CD4-positive, alpha-beta T cell treated with Interleukin-2 at 100 ng/mL for 4 hours (primary cell): ENCODE data around the gene ZFYVE28.
A peak's percentile ranks its signal among the peaks of the same experiment; 100 is the strongest.
"Not testable (repeated sequence)": the region's sequence is repeated elsewhere in the genome, so short reads cannot be mapped to it uniquely, and the experiment has no call there.

Source experiments
- DNase-seq: peaks from one replicate; pipeline ENCODE4 v3.0.0-alpha.2; 2020; ENCODE audit warnings: low spot score

Gene ZFYVE28

DNA sequence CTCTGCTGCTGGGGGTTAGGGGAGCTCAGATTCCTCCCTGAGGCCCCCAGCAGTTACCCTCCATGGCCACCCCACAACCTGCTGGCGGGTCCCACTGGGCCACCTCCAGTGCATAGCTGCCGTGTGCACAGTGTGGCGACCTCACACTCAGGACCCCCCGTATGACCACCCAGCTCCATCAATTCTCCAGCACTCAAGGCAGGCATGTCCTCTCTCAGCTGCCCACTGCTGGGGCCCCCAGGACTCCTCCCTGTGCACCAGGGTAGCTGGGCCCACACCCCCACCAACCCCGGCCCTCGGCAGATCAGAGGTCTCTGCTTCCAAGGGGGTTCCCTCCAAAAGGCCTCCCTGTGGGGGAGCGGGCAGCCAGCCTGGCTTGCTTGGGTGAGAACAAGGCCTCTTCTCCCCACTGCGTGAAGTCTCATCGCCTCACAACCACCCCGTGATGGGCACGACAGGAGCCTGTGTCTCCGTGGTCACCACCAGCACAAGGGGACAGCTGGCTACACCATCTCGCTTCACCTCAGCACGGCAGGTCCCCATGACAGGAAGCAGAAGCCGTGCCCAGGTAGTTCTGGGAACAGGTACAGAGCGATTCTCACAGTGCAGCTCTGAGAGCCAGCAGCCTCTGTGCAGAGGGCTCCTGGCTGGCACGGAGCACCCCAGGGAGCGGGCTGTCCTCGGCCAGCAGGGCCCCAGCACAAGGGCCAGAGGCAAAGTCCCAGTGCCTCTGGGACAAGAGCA lies 171.9 kb downstream of the ZFYVE28 start:
- no peak for DNase-seq

- DNase-seq = no peak
Observed at GRCh38 chr4:2245787-2246275, 172.6 kb downstream of the ZFYVE28 start.

- DNase-seq = no peak
Observed at GRCh38 chr4:2245057-2245786, 173.2 kb downstream of the ZFYVE28 start.

DNA sequence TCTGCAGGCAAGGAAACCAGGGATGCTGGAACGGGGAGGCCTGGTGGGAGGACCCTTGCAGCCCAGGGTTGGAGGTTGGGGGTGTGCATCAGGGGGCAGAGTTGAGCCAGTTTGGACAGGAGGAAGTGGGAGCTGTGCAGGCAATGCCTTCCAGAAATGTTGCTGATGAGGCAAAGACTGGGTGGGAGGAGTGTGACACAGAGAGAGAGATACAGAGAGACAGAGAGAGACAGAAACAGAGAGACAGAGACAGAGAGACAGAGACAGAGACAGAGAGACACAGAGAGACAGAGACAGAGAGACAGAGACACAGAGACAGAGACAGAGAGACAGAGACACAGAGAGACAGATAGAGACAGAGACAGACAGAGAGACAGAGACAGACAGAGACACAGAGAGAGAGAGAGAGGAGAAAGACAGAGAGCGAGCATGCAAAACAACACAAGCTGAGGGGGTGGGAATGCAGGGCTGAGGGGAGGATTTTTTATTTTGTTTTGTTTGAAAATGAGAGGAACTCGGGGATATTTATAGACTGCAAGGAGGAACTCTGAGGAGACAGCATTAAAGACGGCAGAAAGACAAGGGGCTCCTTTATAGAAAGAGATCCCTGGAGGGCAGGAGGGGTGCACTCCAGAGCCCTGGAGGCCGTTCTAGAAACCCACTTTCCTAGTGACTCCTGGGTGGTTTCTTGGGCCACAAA lies 174.6 kb downstream of the ZFYVE28 start:
- no peak for DNase-seq

DNA sequence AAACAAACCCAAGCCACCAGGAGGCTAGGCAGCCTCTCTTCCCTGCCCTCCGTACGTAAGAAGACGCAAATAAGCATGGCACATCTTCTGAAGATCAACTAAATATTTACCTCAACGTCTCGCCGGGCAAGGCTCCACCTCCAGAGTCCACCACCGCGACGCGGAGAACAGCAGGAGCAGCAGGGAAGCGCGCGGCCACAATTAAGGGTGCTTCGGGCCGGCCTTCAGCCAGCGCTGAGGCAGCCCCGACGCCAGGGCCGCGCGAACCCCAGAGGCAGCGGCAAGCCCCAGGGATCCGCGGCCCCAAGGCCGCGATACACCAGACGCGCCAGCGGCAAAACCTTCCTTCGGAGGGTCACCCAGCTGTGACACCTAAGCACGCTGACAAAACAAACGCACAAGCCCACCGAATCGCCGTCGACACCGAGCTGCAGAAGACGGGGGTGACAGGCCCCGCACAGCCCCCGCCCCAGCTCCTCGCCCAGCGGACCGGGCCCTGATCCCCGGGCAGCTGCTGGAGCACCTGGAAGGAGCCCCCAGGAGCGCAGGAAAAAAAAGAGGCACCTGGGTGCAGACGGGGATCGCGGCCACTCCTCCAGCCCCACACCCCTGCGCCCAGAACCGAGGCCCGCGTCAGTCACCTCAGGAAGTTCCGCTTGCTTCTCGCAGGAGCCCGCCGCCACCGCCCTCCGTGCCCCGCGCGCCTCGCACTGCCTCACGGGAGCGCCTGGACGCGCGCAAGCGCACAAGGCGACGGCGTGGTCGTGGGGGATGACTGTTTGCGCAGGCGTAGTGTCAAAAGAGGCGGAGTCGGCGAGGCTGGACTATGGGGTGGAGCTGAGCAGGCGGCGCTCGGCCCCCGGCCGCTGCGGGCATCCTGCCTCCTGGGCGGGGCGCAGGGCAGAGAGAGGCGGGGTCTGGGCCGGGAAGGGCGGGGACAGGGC lies 176.8 kb downstream of the ZFYVE28 start, which contains the start of the genes HAUS3 and POLN:
Gene HAUS3, minus strand, starts transcription at position 712 of the 944 bp plus-strand sequence. CDS start 1,175 bp downstream, outside the sequence.
Gene POLN, minus strand, starts transcription at position 712 of the 944 bp plus-strand sequence. CDS start 12,890 bp downstream, outside the sequence.
- peak; percentile 99 for DNase-seq

DNA sequence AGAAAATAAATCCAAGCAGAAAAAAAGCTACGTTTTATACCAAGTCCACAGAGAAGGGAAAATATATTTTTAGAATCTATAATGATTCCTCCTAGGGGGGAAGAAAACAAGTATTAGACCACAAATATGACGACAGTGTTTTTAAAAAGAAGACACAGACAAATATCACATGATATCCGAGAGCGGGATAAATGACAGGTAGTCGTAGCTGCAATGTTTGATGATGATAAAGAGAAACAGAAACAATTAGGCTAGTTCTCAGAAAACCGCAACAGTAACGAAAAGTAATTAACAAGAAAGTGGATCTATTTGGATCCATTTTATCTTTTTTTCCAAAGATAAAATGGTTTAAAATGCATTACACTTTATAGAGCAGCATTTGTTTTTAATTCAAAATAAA lies 177.4 kb downstream of the ZFYVE28 start:
- peak; percentile 53 for DNase-seq

DNA sequence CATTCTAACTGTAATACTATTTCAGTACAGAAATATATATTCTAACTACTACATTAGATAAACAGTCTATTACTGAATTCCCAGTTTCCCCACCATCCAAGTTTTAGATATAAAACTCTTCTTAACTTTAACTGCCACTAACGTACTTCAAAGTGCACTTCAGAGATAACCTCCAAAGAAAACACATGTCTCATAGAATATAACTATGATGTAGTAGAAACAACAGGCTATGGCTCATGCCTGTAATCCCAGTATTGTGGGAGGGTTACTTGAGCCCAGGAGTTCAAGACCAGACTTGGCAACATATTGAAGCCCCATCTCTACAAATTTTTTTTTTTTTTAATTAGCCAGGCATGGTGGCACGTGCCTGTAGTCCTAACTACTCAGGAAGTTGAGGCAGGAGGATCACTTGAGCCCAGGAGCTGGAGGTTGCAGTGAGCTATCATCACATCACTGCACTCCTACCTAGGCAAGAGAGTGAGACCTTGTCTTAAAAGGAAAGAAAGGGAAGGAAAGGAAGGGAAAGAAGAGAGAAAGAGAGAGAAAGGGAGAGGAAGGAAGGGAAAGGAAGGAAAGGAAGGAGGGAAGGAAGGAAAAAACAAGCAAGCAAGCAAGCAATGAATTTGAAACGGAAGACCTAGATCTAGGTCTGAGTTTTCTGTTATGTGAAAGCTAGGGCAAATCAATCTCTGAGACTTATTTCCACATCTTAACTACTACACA lies 181.3 kb downstream of the ZFYVE28 start:
- no peak for DNase-seq

- no peak for DNase-seq
Observed at GRCh38 chr4:2231082-2231481, 187.4 kb downstream of the ZFYVE28 start.

DNA sequence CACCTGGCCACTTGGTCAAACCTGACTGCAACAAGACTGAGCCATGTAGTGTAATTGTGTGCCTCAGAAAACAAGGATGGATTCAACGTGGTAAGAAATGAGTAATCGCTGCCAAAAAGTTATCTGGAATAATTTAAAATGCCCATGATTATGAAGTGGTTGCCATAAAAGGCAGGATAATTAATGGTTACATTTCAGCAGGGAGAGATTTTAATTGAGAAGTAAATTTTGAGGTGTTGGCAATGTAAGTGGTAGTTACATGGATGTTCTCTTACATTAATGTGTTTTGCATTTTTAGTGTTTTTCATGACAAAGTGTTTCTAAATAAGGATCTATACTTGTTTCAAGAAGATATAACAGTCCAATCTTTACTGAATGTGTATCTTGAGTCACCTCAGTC lies 192.2 kb downstream of the ZFYVE28 start:
- DNase-seq = no peak

DNA sequence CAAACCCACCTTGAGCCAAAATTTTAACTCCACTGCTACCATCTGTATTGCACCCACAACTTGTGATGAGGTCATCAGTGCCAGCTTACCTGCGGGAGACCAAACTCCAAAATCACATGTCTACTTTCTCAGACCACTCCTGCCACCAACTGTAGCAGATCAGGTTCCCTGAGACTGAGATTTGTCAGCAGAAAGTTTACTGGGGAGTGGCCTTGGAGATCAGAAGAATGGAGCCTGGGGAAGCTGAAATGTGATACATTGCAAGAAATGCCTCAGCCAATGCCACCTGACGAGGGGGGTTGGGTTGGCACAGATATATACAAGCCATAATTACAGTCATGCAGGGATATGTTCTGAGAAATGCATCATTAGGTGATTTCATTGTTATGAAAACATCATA lies 195.6 kb downstream of the ZFYVE28 start:
- DNase-seq = no peak

- DNase-seq = not testable (repeated sequence)
Observed at GRCh38 chr4:2221378-2221777, 197.1 kb downstream of the ZFYVE28 start.

GRCh38 chr4:2220016-2220630 lies 198.3 kb downstream of the ZFYVE28 start:
- peak; percentile 82 for DNase-seq
